Neural crest cell (in vitro differentiated cells): ENCODE results near the gene MED12L. TPM values are rescaled to one million over a fixed set of nuclear protein-coding genes. Genes with fewer than 3 reads are reported as not detected.
A peak's percentile ranks its signal among the peaks of the same experiment; 100 is the strongest.

Experiments
- DNase-seq: peaks from one replicate; pipeline ENCODE4 v3.0.0; 2021; ENCODE audit warnings: low read depth, mixed read lengths, low spot score
- H3K27ac Mint-ChIP-seq: one replicate; pipeline ENCODE4 v1.8.0; 2021; ENCODE audit warnings: mild to moderate bottlenecking, mixed read lengths; ENCODE audit not compliant: unreplicated experiment
- H3K27me3 Mint-ChIP-seq: 2 replicates; pipeline ENCODE4 v1.8.0; 2021; ENCODE audit warnings: low read depth, mild to moderate bottlenecking, mixed read lengths
- H3K36me3 Mint-ChIP-seq: 2 replicates; pipeline ENCODE4 v1.8.0; 2021; ENCODE audit warnings: low read depth, mild to moderate bottlenecking, mixed read lengths
- H3K4me1 Mint-ChIP-seq: 2 replicates; pipeline ENCODE4 v1.8.0; 2021; ENCODE audit warnings: mixed read lengths
- H3K4me3 Mint-ChIP-seq: one replicate; pipeline ENCODE4 v1.8.0; 2021; ENCODE audit warnings: mild to moderate bottlenecking, mixed read lengths
- H3K9me3 Mint-ChIP-seq: 2 replicates; pipeline ENCODE4 v1.8.0; 2021; ENCODE audit warnings: mixed read lengths
- CTCF ChIP-seq: fragments of 200-600 bp; sonication (generic); conservative IDR thresholded peaks from 2 replicates; pipeline ENCODE4 v1.5.0; 2021; ENCODE audit warnings: antibody characterized with exemption, mild to moderate bottlenecking
- total RNA-seq: library from RNA; stranded (reverse); gene quantifications from 2 replicates; pipeline ENCODE4 v1.2.1, GENCODE V29; 2021

The MED12L gene
- total RNA-seq, 1 donor from 2014 or later, result 12.2 TPM

GRCh38 chr3:151183265-151183671 is 97.8 kb downstream of the MED12L start:
- H3K27ac Mint-ChIP-seq, result peak overlapping the region; percentile 87
- no peaks in the 10 kb centered on the region for H3K36me3 Mint-ChIP-seq
- no peaks in the 10 kb centered on the region for H3K9me3 Mint-ChIP-seq
- no peaks in the 10 kb centered on the region for H3K27me3 Mint-ChIP-seq
- peaks cover 4% of the 10 kb centered on the region for H3K4me1 Mint-ChIP-seq
- DNase-seq, result no peak
- no peak for TF ChIP-seq CTCF
- H3K4me3 Mint-ChIP-seq, result no peak overlapping the region

- Mint-ChIP-seq H3K4me1 (peaks cover 5% of the 10 kb centered on the region), H3K9me3 (no peaks in the 10 kb centered on the region), H3K27me3 (no peaks in the 10 kb centered on the region), H3K27ac (no peak overlapping the region), H3K4me3 (no peak overlapping the region), H3K36me3 (peaks cover 23% of the 10 kb centered on the region)
- no peak for DNase-seq
- TF ChIP-seq CTCF, result no peak
These were observed 105.6 kb downstream of the MED12L start for GRCh38 chr3:151191095-151191494.

GRCh38 chr3:151192545-151192944 is 107.1 kb downstream of the MED12L start:
- Mint-ChIP-seq H3K36me3 (peaks cover 25% of the 10 kb centered on the region), H3K27me3 (no peaks in the 10 kb centered on the region), H3K27ac (no peak overlapping the region), H3K4me1 (peaks cover 11% of the 10 kb centered on the region), H3K9me3 (no peaks in the 10 kb centered on the region), H3K4me3 (no peak overlapping the region)
- no peak for DNase-seq
- TF ChIP-seq CTCF, result no peak

- peaks cover 27% of the 10 kb centered on the region for H3K36me3 Mint-ChIP-seq
- no peak for TF ChIP-seq CTCF
- no peak overlapping the region for H3K27ac Mint-ChIP-seq
- no peaks in the 10 kb centered on the region for H3K9me3 Mint-ChIP-seq
- no peak for DNase-seq
- no peaks in the 10 kb centered on the region for H3K27me3 Mint-ChIP-seq
- no peak overlapping the region for H3K4me3 Mint-ChIP-seq
- H3K4me1 Mint-ChIP-seq, result peaks cover 17% of the 10 kb centered on the region
These were observed 110.4 kb downstream of the MED12L start for GRCh38 chr3:151195826-151196225.

- no peak for TF ChIP-seq CTCF
- Mint-ChIP-seq H3K9me3 (no peaks in the 10 kb centered on the region), H3K27ac (no peak overlapping the region), H3K4me1 (peaks cover 17% of the 10 kb centered on the region), H3K4me3 (no peak overlapping the region), H3K27me3 (no peaks in the 10 kb centered on the region), H3K36me3 (peaks cover 22% of the 10 kb centered on the region)
- DNase-seq, result no peak
These were observed 111.0 kb downstream of the MED12L start for GRCh38 chr3:151196434-151196833.

- Mint-ChIP-seq H3K4me3 (no peak overlapping the region), H3K27me3 (no peaks in the 10 kb centered on the region), H3K4me1 (peaks cover 17% of the 10 kb centered on the region), H3K36me3 (peaks cover 21% of the 10 kb centered on the region), H3K9me3 (no peaks in the 10 kb centered on the region), H3K27ac (no peak overlapping the region)
- DNase-seq, result no peak
- TF ChIP-seq CTCF, result no peak
These were observed 111.8 kb downstream of the MED12L start for GRCh38 chr3:151197228-151197627.
